ENCODE results near the gene PRKACA.

The PRKACA gene

GRCh38 chr19:14118165-14119051, 846 bp upstream of the PRKACA start:
- peak; percentile 21 for DNase-seq (ENCODE audit: low spot score)
- FAIRE-seq: no peak

GRCh38 chr19:14116918-14117578, 514 bp downstream of the PRKACA start:
- no peak for DNase-seq (ENCODE audit: low spot score)
- no peak for FAIRE-seq

GRCh38 chr19:14116525-14116917, 1.0 kb downstream of the PRKACA start:
- FAIRE-seq (no peak), DNase-seq (ENCODE audit: low spot score) (no peak)

- DNase-seq (ENCODE audit: low spot score) (no peak), FAIRE-seq (no peak)
These were observed 1.8 kb downstream of the PRKACA start for GRCh38 chr19:14115756-14116155.

- no peak for FAIRE-seq
- DNase-seq (ENCODE audit: low spot score): no peak
These were observed 2.7 kb downstream of the PRKACA start for GRCh38 chr19:14114854-14115253.

- FAIRE-seq (no peak), DNase-seq (ENCODE audit: low spot score) (no peak)
These were observed 3.1 kb downstream of the PRKACA start for GRCh38 chr19:14114439-14114838.

GRCh38 chr19:14113762-14114414, 3.7 kb downstream of the PRKACA start:
- FAIRE-seq (no peak), DNase-seq (ENCODE audit: low spot score) (no peak)

- DNase-seq (ENCODE audit: low spot score) (no peak), FAIRE-seq (no peak)
These were observed 4.7 kb downstream of the PRKACA start for GRCh38 chr19:14112809-14113385.

GRCh38 chr19:14112051-14112808, 5.3 kb downstream of the PRKACA start:
- no peak for FAIRE-seq
- DNase-seq (ENCODE audit: low spot score): no peak

GRCh38 chr19:14111486-14111885, 6.1 kb downstream of the PRKACA start:
- DNase-seq (ENCODE audit: low spot score) (no peak), FAIRE-seq (no peak)

- FAIRE-seq (no peak), DNase-seq (ENCODE audit: low spot score) (no peak)
These were observed 6.9 kb downstream of the PRKACA start for GRCh38 chr19:14110650-14111049.

- no peak for FAIRE-seq
- DNase-seq (ENCODE audit: low spot score): peak; percentile 18
These were observed 9.7 kb downstream of the PRKACA start for GRCh38 chr19:14107581-14108461.

- DNase-seq (ENCODE audit: low spot score): no peak
- no peak for FAIRE-seq
These were observed 10.7 kb downstream of the PRKACA start for GRCh38 chr19:14106840-14107239.

- no peak for DNase-seq (ENCODE audit: low spot score)
- FAIRE-seq: no peak
These were observed 11.9 kb downstream of the PRKACA start for GRCh38 chr19:14105680-14106079.

- DNase-seq (ENCODE audit: low spot score): no peak
- no peak for FAIRE-seq
These were observed 14.3 kb downstream of the PRKACA start for GRCh38 chr19:14103310-14103709.

- FAIRE-seq (no peak), DNase-seq (ENCODE audit: low spot score) (no peak)
These were observed 14.8 kb downstream of the PRKACA start for GRCh38 chr19:14102756-14103155.

GRCh38 chr19:14102102-14102696, 15.4 kb downstream of the PRKACA start:
- no peak for DNase-seq (ENCODE audit: low spot score)
- no peak for FAIRE-seq

GRCh38 chr19:14101003-14101545, 16.5 kb downstream of the PRKACA start:
- no peak for FAIRE-seq
- DNase-seq (ENCODE audit: low spot score): no peak

- FAIRE-seq: no peak
- no peak for DNase-seq (ENCODE audit: low spot score)
These were observed 19.9 kb downstream of the PRKACA start for GRCh38 chr19:14097532-14098151.

All from RCC 7860 (cell line).